ENCODE data around the gene PHC2.
"Not testable (repeated sequence)": the region's sequence is repeated elsewhere in the genome, so short reads cannot be mapped to it uniquely, and the experiment has no call there.

Gene PHC2

GRCh38 chr1:33314416-33314815, 116.5 kb downstream of the PHC2 start:
- no peak overlapping the region for H3K4me3 ChIP-seq (ENCODE audit: low read depth, low read length)
- TF ChIP-seq, protein P1, sequence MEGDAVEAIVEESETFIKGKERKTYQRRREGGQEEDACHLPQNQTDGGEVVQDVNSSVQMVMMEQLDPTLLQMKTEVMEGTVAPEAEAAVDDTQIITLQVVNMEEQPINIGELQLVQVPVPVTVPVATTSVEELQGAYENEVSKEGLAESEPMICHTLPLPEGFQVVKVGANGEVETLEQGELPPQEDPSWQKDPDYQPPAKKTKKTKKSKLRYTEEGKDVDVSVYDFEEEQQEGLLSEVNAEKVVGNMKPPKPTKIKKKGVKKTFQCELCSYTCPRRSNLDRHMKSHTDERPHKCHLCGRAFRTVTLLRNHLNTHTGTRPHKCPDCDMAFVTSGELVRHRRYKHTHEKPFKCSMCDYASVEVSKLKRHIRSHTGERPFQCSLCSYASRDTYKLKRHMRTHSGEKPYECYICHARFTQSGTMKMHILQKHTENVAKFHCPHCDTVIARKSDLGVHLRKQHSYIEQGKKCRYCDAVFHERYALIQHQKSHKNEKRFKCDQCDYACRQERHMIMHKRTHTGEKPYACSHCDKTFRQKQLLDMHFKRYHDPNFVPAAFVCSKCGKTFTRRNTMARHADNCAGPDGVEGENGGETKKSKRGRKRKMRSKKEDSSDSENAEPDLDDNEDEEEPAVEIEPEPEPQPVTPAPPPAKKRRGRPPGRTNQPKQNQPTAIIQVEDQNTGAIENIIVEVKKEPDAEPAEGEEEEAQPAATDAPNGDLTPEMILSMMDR (IDR thresholded peaks at IDR 0.05; ENCODE audit: low read depth, low read length, missing control alignments): no peak
- DNase-seq (ENCODE audit: low read depth): no peak

DNA sequence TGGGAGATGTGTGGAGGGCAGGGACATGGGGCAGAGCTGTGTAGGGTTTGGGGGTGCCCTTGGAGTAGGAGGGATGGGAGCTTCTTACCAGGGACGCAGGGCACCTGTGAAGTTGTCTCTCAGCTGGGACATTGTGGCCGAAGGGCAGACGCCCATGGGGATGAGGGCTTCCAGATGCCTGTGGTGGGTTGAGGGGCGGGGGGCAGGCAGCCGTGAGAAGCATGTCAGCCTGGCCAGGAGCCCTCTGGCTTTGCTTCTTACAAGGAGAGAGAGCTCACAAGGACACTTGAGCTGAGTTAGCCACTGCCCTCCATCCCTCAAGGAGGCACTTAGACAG, 118.5 kb downstream of the PHC2 start:
- no peak for DNase-seq (ENCODE audit: low read depth)
- no peak overlapping the region for H3K4me3 ChIP-seq (ENCODE audit: low read depth, low read length)
- TF ChIP-seq, protein P1 (IDR thresholded peaks at IDR 0.05; ENCODE audit: low read depth, low read length, missing control alignments): no peak

- H3K4me3 ChIP-seq (ENCODE audit: low read depth, low read length): no peak overlapping the region
- no peak for DNase-seq (ENCODE audit: low read depth)
- TF ChIP-seq, protein P1 (IDR thresholded peaks at IDR 0.05; ENCODE audit: low read depth, low read length, missing control alignments): no peak
These were observed 119.0 kb downstream of the PHC2 start for GRCh38 chr1:33311706-33312412.

- DNase-seq (ENCODE audit: low read depth): no peak
- TF ChIP-seq, protein P1 (IDR thresholded peaks at IDR 0.05; ENCODE audit: low read depth, low read length, missing control alignments): no peak
- no peak overlapping the region for H3K4me3 ChIP-seq (ENCODE audit: low read depth, low read length)
These were observed 120.2 kb downstream of the PHC2 start for GRCh38 chr1:33310702-33311101.

DNA sequence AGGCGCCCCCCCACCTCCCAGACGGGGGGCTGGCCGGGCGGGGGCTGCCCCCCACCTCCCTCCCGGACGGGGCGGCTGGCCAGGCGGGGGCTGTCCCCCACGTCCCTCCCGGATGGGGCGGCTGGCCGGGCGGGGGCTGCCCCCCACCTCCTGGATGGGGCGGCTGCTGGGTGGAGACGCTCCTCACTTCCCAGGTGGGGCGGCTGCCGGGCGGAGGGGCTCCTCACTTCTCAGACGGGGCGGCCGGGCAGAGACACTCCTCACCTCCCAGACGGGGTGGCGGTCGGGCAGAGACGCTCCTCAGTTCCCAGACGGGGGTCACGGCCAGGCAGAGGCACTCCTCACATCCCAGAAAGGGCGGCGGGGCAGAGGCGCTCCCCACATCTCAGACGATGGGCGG, 121.5 kb downstream of the PHC2 start:
- H3K4me3 ChIP-seq (ENCODE audit: low read depth, low read length); DNase-seq (ENCODE audit: low read depth): not testable (repeated sequence)

DNA sequence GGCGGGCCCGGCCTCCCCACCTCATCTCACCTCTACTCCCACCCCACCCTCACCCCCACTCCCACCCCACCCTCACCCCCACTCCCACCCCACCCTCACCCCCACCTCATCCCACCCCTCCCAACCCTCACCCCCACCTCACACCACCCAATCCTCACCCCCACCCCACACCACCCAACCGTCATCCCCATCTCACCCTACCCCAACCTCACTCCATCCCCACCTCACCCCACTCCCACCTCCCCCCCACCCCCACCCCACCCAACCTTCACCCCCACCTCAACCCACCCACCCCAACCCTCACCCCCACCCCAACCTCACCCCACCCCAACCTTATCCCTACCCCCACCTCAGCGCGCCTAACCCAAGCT, 123.4 kb downstream of the PHC2 start:
- TF ChIP-seq, protein P1 (IDR thresholded peaks at IDR 0.05; ENCODE audit: low read depth, low read length, missing control alignments): no peak
- H3K4me3 ChIP-seq (ENCODE audit: low read depth, low read length): no peak overlapping the region
- DNase-seq (ENCODE audit: low read depth): no peak

DNA sequence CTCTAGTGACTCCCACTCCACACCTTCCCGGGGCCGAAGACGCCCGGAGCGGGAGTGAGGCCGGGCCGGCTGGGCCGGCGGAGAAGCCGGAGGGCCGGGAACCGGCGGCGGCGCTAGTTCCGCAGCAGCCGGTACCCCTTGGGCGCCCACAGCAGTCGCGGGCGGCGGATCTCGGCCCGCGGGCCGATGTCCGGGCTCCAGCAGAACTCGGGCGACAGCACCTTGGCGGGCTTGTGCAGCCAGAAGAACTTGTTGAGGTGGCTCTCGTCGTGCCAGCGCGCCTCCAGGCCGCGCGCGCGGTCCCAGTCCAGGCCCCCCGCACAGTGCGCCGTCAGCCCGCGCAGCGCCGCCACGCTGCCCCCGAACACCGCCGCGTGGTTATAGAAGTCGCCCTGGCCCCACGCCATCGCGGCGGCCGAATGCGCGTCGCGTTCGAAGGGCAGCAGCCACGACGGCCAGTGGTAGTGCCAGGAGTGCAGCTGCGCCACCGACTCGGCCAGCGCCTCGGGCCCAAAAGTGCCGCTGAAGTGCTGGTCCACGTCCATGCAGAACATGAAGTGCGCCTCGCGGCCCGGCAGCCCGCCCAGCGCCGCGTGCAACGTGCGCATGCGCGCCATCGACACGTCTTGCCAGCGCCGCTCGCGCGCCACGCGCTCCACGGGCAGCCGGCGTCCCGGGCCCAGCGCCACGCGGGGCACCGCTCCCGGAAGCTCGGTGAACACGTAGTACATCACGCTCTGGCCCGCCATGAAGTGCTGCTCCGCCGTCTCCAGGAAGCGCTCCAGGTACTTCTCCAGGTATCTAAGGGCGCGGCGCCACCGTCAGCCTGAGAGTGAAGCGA, 124.0 kb downstream of the PHC2 start:
- no peak overlapping the region for H3K4me3 ChIP-seq (ENCODE audit: low read depth, low read length)
- TF ChIP-seq, protein P1 (IDR thresholded peaks at IDR 0.05; ENCODE audit: low read depth, low read length, missing control alignments): no peak
- no peak for DNase-seq (ENCODE audit: low read depth)
